PC-3 (cell line): ENCODE results near the gene ARHGDIB.

ENCODE experiments used
- EZH2 ChIP-seq: fragments of 300-600 bp; sonication (generic); IDR thresholded peaks from one replicate; pipeline ENCODE4 v1.6.1; 2017; ENCODE audit warnings: antibody characterized with exemption, mild to moderate bottlenecking, low read length; ENCODE audit not compliant: unreplicated experiment
- EZH2phosphoT487 ChIP-seq: fragments of 300-600 bp; sonication (generic); IDR thresholded peaks from 2 replicates; pipeline ENCODE4 v1.6.1; 2018; ENCODE audit warnings: mild to moderate bottlenecking, antibody characterized with exemption, low read length, borderline replicate concordance
- TF ChIP-seq, protein P1 (sequence below): fragments of 300-600 bp; sonication (generic); conservative IDR thresholded peaks from 2 replicates; pipeline ENCODE4 v1.5.1; 2017; ENCODE audit warnings: antibody characterized with exemption, low read depth, mild to moderate bottlenecking, low read length

DNA sequence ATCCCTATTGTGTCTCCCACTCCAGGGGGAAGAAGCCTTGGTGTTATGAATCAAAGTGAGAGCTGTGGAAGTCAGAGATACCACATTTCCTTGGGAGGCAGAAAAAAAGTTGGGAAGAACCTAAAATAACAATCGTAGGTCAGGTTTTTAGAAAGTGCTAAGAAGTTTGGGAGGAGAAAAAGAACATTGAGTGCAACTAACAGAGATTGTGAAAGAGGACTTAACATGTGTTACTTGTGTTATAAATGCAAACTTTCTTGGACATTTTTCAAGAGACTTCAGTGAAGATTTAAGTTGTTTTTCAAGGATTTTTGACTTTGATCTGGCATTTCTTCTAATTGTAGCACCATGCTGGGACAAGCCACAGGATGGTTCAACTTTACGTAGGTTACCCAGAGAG is 15.2 kb downstream of the ARHGDIB start:
- TF ChIP-seq EZH2 (no peak), EZH2phosphoT487 (no peak)
- TF ChIP-seq, protein P1, sequence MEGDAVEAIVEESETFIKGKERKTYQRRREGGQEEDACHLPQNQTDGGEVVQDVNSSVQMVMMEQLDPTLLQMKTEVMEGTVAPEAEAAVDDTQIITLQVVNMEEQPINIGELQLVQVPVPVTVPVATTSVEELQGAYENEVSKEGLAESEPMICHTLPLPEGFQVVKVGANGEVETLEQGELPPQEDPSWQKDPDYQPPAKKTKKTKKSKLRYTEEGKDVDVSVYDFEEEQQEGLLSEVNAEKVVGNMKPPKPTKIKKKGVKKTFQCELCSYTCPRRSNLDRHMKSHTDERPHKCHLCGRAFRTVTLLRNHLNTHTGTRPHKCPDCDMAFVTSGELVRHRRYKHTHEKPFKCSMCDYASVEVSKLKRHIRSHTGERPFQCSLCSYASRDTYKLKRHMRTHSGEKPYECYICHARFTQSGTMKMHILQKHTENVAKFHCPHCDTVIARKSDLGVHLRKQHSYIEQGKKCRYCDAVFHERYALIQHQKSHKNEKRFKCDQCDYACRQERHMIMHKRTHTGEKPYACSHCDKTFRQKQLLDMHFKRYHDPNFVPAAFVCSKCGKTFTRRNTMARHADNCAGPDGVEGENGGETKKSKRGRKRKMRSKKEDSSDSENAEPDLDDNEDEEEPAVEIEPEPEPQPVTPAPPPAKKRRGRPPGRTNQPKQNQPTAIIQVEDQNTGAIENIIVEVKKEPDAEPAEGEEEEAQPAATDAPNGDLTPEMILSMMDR = no peak
